HG02763 (cell line): ENCODE results near the gene CCL20.

Source experiments
- ATAC-seq: cut with Tn5 transposase; IDR thresholded peaks from one replicate; pipeline ENCODE4 v1.9.1; 2021; ENCODE audit warnings: mild to moderate bottlenecking, moderate library complexity; ENCODE audit not compliant: unreplicated experiment

CCL20 gene

GRCh38 chr2:227799202-227799601 lies 14.4 kb upstream of the CCL20 start:
- ATAC-seq = no peak

GRCh38 chr2:227802882-227803281 lies 10.8 kb upstream of the CCL20 start:
- no peak for ATAC-seq

- ATAC-seq = no peak
Measured at GRCh38 chr2:227804975-227805374, 8.7 kb upstream of the CCL20 start.

GRCh38 chr2:227805578-227805977 lies 8.1 kb upstream of the CCL20 start:
- no peak for ATAC-seq

GRCh38 chr2:227808936-227809335 lies 4.7 kb upstream of the CCL20 start:
- ATAC-seq = no peak

- no peak for ATAC-seq
Measured at GRCh38 chr2:227812001-227812400, 1.6 kb upstream of the CCL20 start.

- no peak for ATAC-seq
Measured at GRCh38 chr2:227813229-227813561, 447 bp upstream of the CCL20 start.

GRCh38 chr2:227815066-227815465 lies 1.4 kb downstream of the CCL20 start:
- ATAC-seq = no peak

- ATAC-seq = no peak
Measured at GRCh38 chr2:227816507-227817294, 3.1 kb downstream of the CCL20 start.

- no peak for ATAC-seq
Measured at GRCh38 chr2:227817336-227817735, 3.7 kb downstream of the CCL20 start.

- no peak for ATAC-seq
Measured at GRCh38 chr2:227817850-227818674, 4.4 kb downstream of the CCL20 start.

GRCh38 chr2:227818675-227819397 lies 5.2 kb downstream of the CCL20 start:
- ATAC-seq = no peak

- no peak for ATAC-seq
Measured at GRCh38 chr2:227819398-227819697, 5.7 kb downstream of the CCL20 start.

- ATAC-seq = no peak
Measured at GRCh38 chr2:227821043-227821942, 7.7 kb downstream of the CCL20 start.

GRCh38 chr2:227822416-227823003 lies 8.9 kb downstream of the CCL20 start:
- ATAC-seq = no peak

- no peak for ATAC-seq
Measured at GRCh38 chr2:227823922-227824321, 10.3 kb downstream of the CCL20 start.

- no peak for ATAC-seq
Measured at GRCh38 chr2:227824711-227825110, 11.1 kb downstream of the CCL20 start.

- no peak for ATAC-seq
Measured at GRCh38 chr2:227826019-227826521, 12.4 kb downstream of the CCL20 start.

- ATAC-seq = no peak
Measured at GRCh38 chr2:227826563-227826962, 12.9 kb downstream of the CCL20 start.

GRCh38 chr2:227827143-227827542 lies 13.5 kb downstream of the CCL20 start:
- ATAC-seq = no peak
